ENCODE measurements around the gene PRPF38B. TPM values are rescaled to one million over a fixed set of nuclear protein-coding genes. Genes with fewer than 3 reads are reported as not detected.
"Not testable (repeated sequence)": the region's sequence is repeated elsewhere in the genome, so short reads cannot be mapped to it uniquely, and the experiment has no call there.

Gene PRPF38B
- total RNA-seq, 2 experiments from 2014 or later: 114 to 120 TPM

DNA sequence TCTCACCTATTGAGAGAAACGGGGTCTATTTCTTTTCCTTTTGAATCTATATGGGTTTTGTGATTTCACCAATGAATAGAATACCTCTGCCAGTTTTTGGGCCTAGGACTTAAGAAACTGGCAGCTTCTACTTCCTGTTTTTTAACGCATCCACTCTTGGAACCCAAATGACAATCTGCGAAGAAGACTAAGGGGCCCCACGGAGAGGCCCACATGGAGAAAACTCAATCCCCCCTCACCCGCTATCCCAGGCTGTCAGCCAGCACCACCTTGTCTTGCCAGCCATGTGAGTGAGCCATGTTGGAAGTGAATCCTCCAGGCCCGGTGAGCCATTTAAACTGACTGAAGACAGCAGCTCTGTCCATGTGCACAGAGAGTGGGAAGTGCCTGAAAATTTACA is 27.6 kb upstream of the PRPF38B start:
- CTCF ChIA-PET: no interaction called here
- no peak overlapping the region for H3K4me3 Mint-ChIP-seq

DNA sequence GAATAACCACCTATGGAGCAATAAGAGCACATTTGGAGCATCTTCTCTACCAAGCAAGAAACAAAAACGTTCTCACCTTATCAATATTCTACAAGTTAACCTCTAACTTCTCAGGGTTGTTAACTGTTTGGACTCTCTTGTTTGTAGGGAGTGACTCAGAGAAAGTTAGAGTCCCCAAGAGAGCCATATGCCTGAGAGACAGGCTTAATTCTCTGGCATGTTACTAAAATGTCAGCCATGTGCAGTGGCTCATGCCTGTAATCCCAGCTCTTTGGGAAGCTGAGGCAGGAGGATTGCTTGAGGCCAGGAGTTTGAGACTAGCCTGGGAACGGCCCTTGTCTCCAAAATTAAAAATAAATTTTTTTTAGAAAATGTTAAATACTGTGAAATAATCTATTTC is 27.0 kb upstream of the PRPF38B start:
- intact Hi-C loops (cut with DNase I, micrococcal nuclease): no loop called here
- Histone ChIP-seq H3K9me3 (ENCODE audit: control insufficient read depth in 1 of 2, insufficient read depth in 1 of 2, low read length in 2 of 2) (no peaks in the 10 kb centered on the region), H3K27me3 (ENCODE audit: control insufficient read depth in 1 of 2, insufficient read depth in 2 of 2, low read length in 2 of 2) (no peaks in the 10 kb centered on the region), H3K27ac (ENCODE audit: low read depth in 1 of 2, low read length in 2 of 2) (no peak overlapping the region), H3K4me3 (ENCODE audit: low read length) (no peak overlapping the region), H3K4me1 (ENCODE audit: insufficient read depth, low read length) (peaks cover 13% of the 10 kb centered on the region), H3K36me3 (ENCODE audit: insufficient read depth, low read length) (no peaks in the 10 kb centered on the region)
- H3K4me1 Mint-ChIP-seq (ENCODE audit: low read depth): peaks cover 31% of the 10 kb centered on the region
- H3K4me3 Mint-ChIP-seq: no peak overlapping the region
- no peak overlapping the region for H3K27ac Mint-ChIP-seq
- POLR2A ChIA-PET: interaction anchor here (2.2 to 7.5 kb wide), 2 partner anchors 17 to 27 kb away, joined by 12 to 484 read pairs; partner anchors contain the start of gene PRPF38B
- CTCF ChIA-PET: no interaction called here
- no peaks in the 10 kb centered on the region for H3K9me3 Mint-ChIP-seq
- no peaks in the 10 kb centered on the region for H3K27me3 Mint-ChIP-seq
- DNase-seq (no peak), ATAC-seq (ENCODE audit: poor library complexity) (no peak)
- TF ChIP-seq, protein P1, sequence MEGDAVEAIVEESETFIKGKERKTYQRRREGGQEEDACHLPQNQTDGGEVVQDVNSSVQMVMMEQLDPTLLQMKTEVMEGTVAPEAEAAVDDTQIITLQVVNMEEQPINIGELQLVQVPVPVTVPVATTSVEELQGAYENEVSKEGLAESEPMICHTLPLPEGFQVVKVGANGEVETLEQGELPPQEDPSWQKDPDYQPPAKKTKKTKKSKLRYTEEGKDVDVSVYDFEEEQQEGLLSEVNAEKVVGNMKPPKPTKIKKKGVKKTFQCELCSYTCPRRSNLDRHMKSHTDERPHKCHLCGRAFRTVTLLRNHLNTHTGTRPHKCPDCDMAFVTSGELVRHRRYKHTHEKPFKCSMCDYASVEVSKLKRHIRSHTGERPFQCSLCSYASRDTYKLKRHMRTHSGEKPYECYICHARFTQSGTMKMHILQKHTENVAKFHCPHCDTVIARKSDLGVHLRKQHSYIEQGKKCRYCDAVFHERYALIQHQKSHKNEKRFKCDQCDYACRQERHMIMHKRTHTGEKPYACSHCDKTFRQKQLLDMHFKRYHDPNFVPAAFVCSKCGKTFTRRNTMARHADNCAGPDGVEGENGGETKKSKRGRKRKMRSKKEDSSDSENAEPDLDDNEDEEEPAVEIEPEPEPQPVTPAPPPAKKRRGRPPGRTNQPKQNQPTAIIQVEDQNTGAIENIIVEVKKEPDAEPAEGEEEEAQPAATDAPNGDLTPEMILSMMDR (IDR thresholded peaks at IDR 0.05): no peak
- H3K36me3 Mint-ChIP-seq (ENCODE audit: low read depth): no peaks in the 10 kb centered on the region

More for the DNA sequence above, 27.6 kb upstream of the PRPF38B start:
- Histone ChIP-seq H3K4me3 (ENCODE audit: low read length) (no peak overlapping the region), H3K36me3 (ENCODE audit: insufficient read depth, low read length) (no peaks in the 10 kb centered on the region), H3K4me1 (ENCODE audit: insufficient read depth, low read length) (peaks cover 12% of the 10 kb centered on the region), H3K27ac (ENCODE audit: low read depth in 1 of 2, low read length in 2 of 2) (no peak overlapping the region), H3K9me3 (ENCODE audit: control insufficient read depth in 1 of 2, insufficient read depth in 1 of 2, low read length in 2 of 2) (no peaks in the 10 kb centered on the region), H3K27me3 (ENCODE audit: control insufficient read depth in 1 of 2, insufficient read depth in 2 of 2, low read length in 2 of 2) (no peaks in the 10 kb centered on the region)
- Mint-ChIP-seq H3K27ac (no peak overlapping the region), H3K36me3 (ENCODE audit: low read depth) (no peaks in the 10 kb centered on the region), H3K4me1 (ENCODE audit: low read depth) (peaks cover 36% of the 10 kb centered on the region), H3K27me3 (no peaks in the 10 kb centered on the region), H3K9me3 (no peaks in the 10 kb centered on the region)
- ATAC-seq (ENCODE audit: poor library complexity) (no peak), DNase-seq (no peak)
- TF ChIP-seq, protein P1 (IDR thresholded peaks at IDR 0.05): no peak
- POLR2A ChIA-PET: interaction anchor here (2.2 to 7.5 kb wide), 2 partner anchors 17 to 28 kb away, joined by 12 to 484 read pairs; partner anchors contain the start of gene PRPF38B
- intact Hi-C loops (cut with DNase I, micrococcal nuclease): no loop called here

DNA sequence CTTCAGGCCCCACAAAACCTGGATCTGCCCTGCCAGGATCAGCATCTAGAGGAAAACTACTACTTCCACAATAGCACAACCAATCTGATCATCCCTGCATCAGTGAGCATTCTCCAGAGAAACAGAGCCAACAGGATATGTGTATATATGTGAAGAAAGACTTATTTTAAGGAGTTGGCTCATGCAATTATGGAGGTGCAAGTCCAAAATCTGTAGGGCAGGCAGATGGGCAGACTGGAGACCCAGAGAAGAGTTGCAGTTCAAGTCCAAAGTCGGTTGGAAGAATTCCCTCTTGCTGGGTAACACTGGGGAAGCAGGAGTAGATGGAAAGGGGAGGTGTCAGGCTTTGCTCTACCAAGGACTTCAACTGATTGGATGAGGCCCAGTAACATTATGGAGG is 26.3 kb upstream of the PRPF38B start:
- Mint-ChIP-seq H3K36me3 (ENCODE audit: low read depth) (no peaks in the 10 kb centered on the region), H3K27ac (no peak overlapping the region), H3K9me3 (no peaks in the 10 kb centered on the region), H3K4me3 (no peak overlapping the region), H3K27me3 (no peaks in the 10 kb centered on the region), H3K4me1 (ENCODE audit: low read depth) (peaks cover 26% of the 10 kb centered on the region)
- peaks cover 15% of the 10 kb centered on the region for H3K4me1 ChIP-seq (ENCODE audit: insufficient read depth, low read length)
- ATAC-seq (ENCODE audit: poor library complexity) (no peak), DNase-seq (no peak)
- no peaks in the 10 kb centered on the region for H3K9me3 ChIP-seq (ENCODE audit: control insufficient read depth in 1 of 2, insufficient read depth in 1 of 2, low read length in 2 of 2)
- CTCF ChIA-PET: no interaction called here
- POLR2A ChIA-PET: interaction anchor here (2.2 to 7.5 kb wide), 2 partner anchors 18 to 27 kb away, joined by 12 to 484 read pairs; partner anchors contain the start of gene PRPF38B
- H3K27ac ChIP-seq (ENCODE audit: low read depth in 1 of 2, low read length in 2 of 2): no peak overlapping the region
- H3K36me3 ChIP-seq (ENCODE audit: insufficient read depth, low read length): no peaks in the 10 kb centered on the region
- intact Hi-C loops (cut with DNase I, micrococcal nuclease): no loop called here
- TF ChIP-seq, protein P1 (IDR thresholded peaks at IDR 0.05): no peak
- no peaks in the 10 kb centered on the region for H3K27me3 ChIP-seq (ENCODE audit: control insufficient read depth in 1 of 2, insufficient read depth in 2 of 2, low read length in 2 of 2)
- H3K4me3 ChIP-seq (ENCODE audit: low read length): no peak overlapping the region

DNA sequence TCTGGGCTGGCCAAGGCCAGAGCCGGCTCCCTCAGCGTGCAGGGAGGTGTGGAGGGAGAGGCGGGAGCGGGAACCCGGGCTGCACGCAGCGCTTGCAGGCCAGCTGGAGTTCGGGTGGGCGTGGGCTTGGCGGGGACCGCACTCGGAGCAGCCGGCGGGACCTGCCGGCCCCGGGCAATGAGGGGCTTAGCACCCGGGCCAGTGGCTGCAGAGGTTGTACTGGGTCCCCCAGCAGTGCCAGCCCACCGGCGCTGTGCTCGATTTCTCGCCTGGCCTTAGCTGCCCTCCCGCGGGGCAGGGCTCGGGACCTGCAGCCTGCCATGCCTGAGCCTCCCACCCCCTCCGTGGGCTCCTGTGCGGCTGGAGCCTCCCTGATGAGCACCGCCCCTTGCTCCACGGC is 24.7 kb upstream of the PRPF38B start:
- H3K27ac ChIP-seq (ENCODE audit: low read depth in 1 of 2, low read length in 2 of 2); H3K36me3 ChIP-seq (ENCODE audit: insufficient read depth, low read length); H3K27ac Mint-ChIP-seq; H3K4me3 Mint-ChIP-seq; H3K27me3 ChIP-seq (ENCODE audit: control insufficient read depth in 1 of 2, insufficient read depth in 2 of 2, low read length in 2 of 2); H3K27me3 Mint-ChIP-seq; H3K9me3 ChIP-seq (ENCODE audit: control insufficient read depth in 1 of 2, insufficient read depth in 1 of 2, low read length in 2 of 2); ATAC-seq (ENCODE audit: poor library complexity); intact Hi-C loops (cut with DNase I, micrococcal nuclease); H3K9me3 Mint-ChIP-seq; H3K36me3 Mint-ChIP-seq (ENCODE audit: low read depth); DNase-seq; H3K4me3 ChIP-seq (ENCODE audit: low read length): not testable (repeated sequence)
- H3K4me1 Mint-ChIP-seq (ENCODE audit: low read depth): peaks cover 10% of the 10 kb centered on the region
- POLR2A ChIA-PET: interaction anchor here (1.2 kb wide), 1 partner anchor 24 kb away, joined by 3 read pairs; the partner anchor contains the start of gene PRPF38B
- H3K4me1 ChIP-seq (ENCODE audit: insufficient read depth, low read length): peaks cover 10% of the 10 kb centered on the region
- CTCF ChIA-PET: interaction anchor here (1.7 kb wide), 1 partner anchor 108 kb away, joined by 4 read pairs; the partner anchor contains the start of gene EEIG2
